Spleen (tissue), 7 donors: ENCODE data around the gene SLC26A2.

Experiments
- POLR2A ChIP-seq, 3 donors: fragments of 450-650 bp; IDR thresholded peaks; one replicate each; pipeline ENCODE4 v1.5.1; 2017; ENCODE audit warnings: antibody characterized with exemption in 3 of 3, mild to moderate bottlenecking in 1 of 3
- POLR2AphosphoS5 ChIP-seq, 3 donors: sonication (generic); formaldehyde crosslinking; IDR thresholded peaks; one replicate each; pipeline ENCODE4 v1.5.1; 2017; ENCODE audit warnings: antibody characterized with exemption in 3 of 3
- TF ChIP-seq, protein P1 (sequence below), 11 experiments: fragments of 200-600 bp in 7 of 11; fragments of 450-650 bp in 4 of 11; sonication (generic) in 4 of 11; IDR thresholded peaks in 8 of 11; conservative IDR thresholded peaks in 3 of 11; 1 replicate in 7 of 11; 2 replicates in 4 of 11; pipeline versions ENCODE4 v1.4.0 to v1.8.0; 2016 to 2021; ENCODE audit warnings: antibody characterized with exemption in 11 of 11, inconsistent platforms in 4 of 11, mild to moderate bottlenecking in 1 of 11
- donor health status: DM: no; HTN: no; CAD: no; lungs with moderate emphysema.
- donor health status: DM: no; HTN: no; CAD: no.
- donor health status: DM: no; HTN: no; CAD: no.

DNA sequence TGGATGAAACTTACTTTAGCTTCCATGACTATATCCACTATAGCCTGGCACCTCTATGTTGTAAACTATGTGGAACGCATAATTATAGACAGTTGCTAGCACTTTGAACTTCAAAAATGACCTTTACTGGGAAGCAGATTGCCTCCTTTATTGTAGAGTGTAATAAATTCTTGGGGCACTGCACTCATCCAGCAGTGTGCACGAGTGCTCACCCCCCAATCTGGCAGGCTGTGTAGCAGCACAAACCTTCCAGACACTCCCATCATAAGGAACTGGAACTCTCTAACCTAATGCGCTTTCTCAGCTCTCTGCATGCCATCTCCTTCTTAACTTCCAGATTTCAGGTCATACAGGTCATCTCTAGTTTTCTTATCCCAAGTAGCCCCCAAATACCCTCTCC lies 14.4 kb upstream of the SLC26A2 start:
- no peak for TF ChIP-seq POLR2AphosphoS5 (IDR thresholded peaks at IDR 0.05)
- TF ChIP-seq, protein P1, sequence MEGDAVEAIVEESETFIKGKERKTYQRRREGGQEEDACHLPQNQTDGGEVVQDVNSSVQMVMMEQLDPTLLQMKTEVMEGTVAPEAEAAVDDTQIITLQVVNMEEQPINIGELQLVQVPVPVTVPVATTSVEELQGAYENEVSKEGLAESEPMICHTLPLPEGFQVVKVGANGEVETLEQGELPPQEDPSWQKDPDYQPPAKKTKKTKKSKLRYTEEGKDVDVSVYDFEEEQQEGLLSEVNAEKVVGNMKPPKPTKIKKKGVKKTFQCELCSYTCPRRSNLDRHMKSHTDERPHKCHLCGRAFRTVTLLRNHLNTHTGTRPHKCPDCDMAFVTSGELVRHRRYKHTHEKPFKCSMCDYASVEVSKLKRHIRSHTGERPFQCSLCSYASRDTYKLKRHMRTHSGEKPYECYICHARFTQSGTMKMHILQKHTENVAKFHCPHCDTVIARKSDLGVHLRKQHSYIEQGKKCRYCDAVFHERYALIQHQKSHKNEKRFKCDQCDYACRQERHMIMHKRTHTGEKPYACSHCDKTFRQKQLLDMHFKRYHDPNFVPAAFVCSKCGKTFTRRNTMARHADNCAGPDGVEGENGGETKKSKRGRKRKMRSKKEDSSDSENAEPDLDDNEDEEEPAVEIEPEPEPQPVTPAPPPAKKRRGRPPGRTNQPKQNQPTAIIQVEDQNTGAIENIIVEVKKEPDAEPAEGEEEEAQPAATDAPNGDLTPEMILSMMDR (IDR thresholded peaks at IDR 0.05 in 8 of 11, conservative IDR thresholded peaks at IDR 0.05 in 3 of 11) = no peak
- TF ChIP-seq POLR2A (IDR thresholded peaks at IDR 0.05) = no peak
